Muscle layer of colon (tissue), 2 donors: ENCODE data around the gene CAD.
"Not testable (repeated sequence)": the region's sequence is repeated elsewhere in the genome, so short reads cannot be mapped to it uniquely, and the experiment has no call there.

Source experiments
- H3K27ac ChIP-seq: one replicate; pipeline ENCODE4 v1.7.0; 2013; ENCODE audit warnings: low read depth, mild to moderate bottlenecking, low read length, moderate library complexity
- H3K27me3 ChIP-seq, 2 donors: one replicate each; pipeline ENCODE4 v1.7.0; 2013; ENCODE audit warnings: low read length in 2 of 2, mild to moderate bottlenecking in 2 of 2; ENCODE audit not compliant: insufficient read depth in 2 of 2, control insufficient read depth in 1 of 2
- H3K36me3 ChIP-seq: one replicate; pipeline ENCODE4 v1.7.0; 2013; ENCODE audit warnings: mild to moderate bottlenecking, low read length; ENCODE audit not compliant: insufficient read depth
- H3K4me1 ChIP-seq: one replicate; pipeline ENCODE4 v1.7.0; 2013; ENCODE audit warnings: mild to moderate bottlenecking, low read length; ENCODE audit not compliant: insufficient read depth
- H3K4me3 ChIP-seq, 2 donors: one replicate each; pipeline ENCODE4 v1.7.0; 2013; ENCODE audit warnings: low read length in 2 of 2, low read depth in 1 of 2, mild to moderate bottlenecking in 1 of 2, moderate library complexity in 1 of 2
- H3K9ac ChIP-seq: one replicate; pipeline ENCODE4 v1.7.0; 2013; ENCODE audit warnings: low read length
- H3K9me3 ChIP-seq: one replicate; pipeline ENCODE4 v1.7.0; 2013; ENCODE audit warnings: mild to moderate bottlenecking, low read length
- donor health status: abdominal sarcoma.
- donor health status: Adenocarcinoma of cecum.

The CAD gene

GRCh38 chr2:27272537-27273522 lies 55.7 kb downstream of the CAD start:
- H3K27me3 ChIP-seq, H3K9me3 ChIP-seq, H3K27ac ChIP-seq, H3K4me3 ChIP-seq, H3K9ac ChIP-seq, H3K36me3 ChIP-seq, H3K4me1 ChIP-seq: not testable (repeated sequence)

GRCh38 chr2:27275211-27276150 lies 58.3 kb downstream of the CAD start, which contains the start of gene DNAJC5G:
DNAJC5G (plus strand) TSS chr2:27275433; CDS start chr2:27276729, 1,296 bp downstream.
- Histone ChIP-seq H3K4me1 (peaks cover 4% of the 10 kb centered on the region), H3K36me3 (no peaks in the 10 kb centered on the region), H3K9ac (no peak within 1 kb of the TSS), H3K27me3 (no peaks in the 10 kb centered on the region), H3K27ac (no peak within 1 kb of the TSS), H3K4me3 (no peak within 1 kb of the TSS), H3K9me3 (no peaks in the 10 kb centered on the region)

GRCh38 chr2:27278010-27278409 lies 60.8 kb downstream of the CAD start:
- Histone ChIP-seq H3K27me3 (peaks cover 0 to 9% of the 10 kb centered on the region in 2 donors), H3K27ac (no peak overlapping the region), H3K9ac (no peak overlapping the region), H3K4me3 (no peak overlapping the region), H3K36me3 (no peaks in the 10 kb centered on the region), H3K9me3 (no peaks in the 10 kb centered on the region), H3K4me1 (peaks cover 4% of the 10 kb centered on the region)

GRCh38 chr2:27280826-27281225 lies 63.7 kb downstream of the CAD start:
- no peak overlapping the region for H3K27ac ChIP-seq

GRCh38 chr2:27281442-27281841 lies 64.3 kb downstream of the CAD start:
- Histone ChIP-seq H3K4me1 (peaks cover 4% of the 10 kb centered on the region), H3K4me3 (no peak overlapping the region), H3K27ac (no peak overlapping the region), H3K27me3 (peaks cover 0 to 10% of the 10 kb centered on the region in 2 donors), H3K9ac (no peak overlapping the region), H3K9me3 (no peaks in the 10 kb centered on the region), H3K36me3 (no peaks in the 10 kb centered on the region)

More at GRCh38 chr2:27280826-27281225, 63.7 kb downstream of the CAD start:
- no peaks in the 10 kb centered on the region for H3K9me3 ChIP-seq
- H3K4me1 ChIP-seq = peaks cover 4% of the 10 kb centered on the region
- no peak overlapping the region for H3K9ac ChIP-seq
- H3K36me3 ChIP-seq = no peaks in the 10 kb centered on the region
- H3K27me3 ChIP-seq = peaks cover 0 to 10% of the 10 kb centered on the region in 2 donors
- H3K4me3 ChIP-seq = no peak overlapping the region

GRCh38 chr2:27281855-27282559 lies 64.8 kb downstream of the CAD start, which contains the start of gene TRIM54:
TRIM54 (plus strand) TSS chr2:27282429; CDS start chr2:27282732, 303 bp downstream.
- Histone ChIP-seq H3K4me3 (no peak within 1 kb of the TSS), H3K36me3 (no peaks in the 10 kb centered on the region), H3K9me3 (no peaks in the 10 kb centered on the region), H3K9ac (no peak within 1 kb of the TSS), H3K27ac (no peak within 1 kb of the TSS), H3K4me1 (peaks cover 4% of the 10 kb centered on the region), H3K27me3 (peaks cover 0 to 10% of the 10 kb centered on the region in 2 donors)

- H3K9me3 ChIP-seq = no peaks in the 10 kb centered on the region
- H3K36me3 ChIP-seq = no peaks in the 10 kb centered on the region
- peaks cover 4% of the 10 kb centered on the region for H3K4me1 ChIP-seq
- H3K27me3 ChIP-seq = peaks cover 0 to 10% of the 10 kb centered on the region in 2 donors
- H3K9ac ChIP-seq = no peak overlapping the region
- no peak overlapping the region for H3K4me3 ChIP-seq
- no peak overlapping the region for H3K27ac ChIP-seq
Measured at GRCh38 chr2:27282892-27283291, 65.7 kb downstream of the CAD start.

- Histone ChIP-seq H3K9ac (no peak overlapping the region), H3K27ac (no peak overlapping the region), H3K9me3 (no peaks in the 10 kb centered on the region), H3K4me1 (peaks cover under 1% of the 10 kb centered on the region), H3K27me3 (peaks cover 0 to 10% of the 10 kb centered on the region in 2 donors), H3K36me3 (no peaks in the 10 kb centered on the region), H3K4me3 (no peak overlapping the region)
Measured at GRCh38 chr2:27284996-27285395, 67.8 kb downstream of the CAD start.

- H3K4me1 ChIP-seq = no peaks in the 10 kb centered on the region
- no peaks in the 10 kb centered on the region for H3K36me3 ChIP-seq
- peaks cover 0 to 10% of the 10 kb centered on the region in 2 donors for H3K27me3 ChIP-seq
- no peaks in the 10 kb centered on the region for H3K9me3 ChIP-seq
- H3K9ac ChIP-seq = no peak overlapping the region
- H3K27ac ChIP-seq = no peak overlapping the region
- H3K4me3 ChIP-seq = no peak overlapping the region
Measured at GRCh38 chr2:27285481-27285880, 68.3 kb downstream of the CAD start.

- H3K36me3 ChIP-seq = no peaks in the 10 kb centered on the region
- no peaks in the 10 kb centered on the region for H3K9me3 ChIP-seq
- no peak overlapping the region for H3K9ac ChIP-seq
- no peaks in the 10 kb centered on the region for H3K27me3 ChIP-seq
- H3K4me1 ChIP-seq = no peaks in the 10 kb centered on the region
- no peak overlapping the region for H3K4me3 ChIP-seq
- no peak overlapping the region for H3K27ac ChIP-seq
Measured at GRCh38 chr2:27288610-27289009, 71.4 kb downstream of the CAD start.
